Small intestine (tissue), 7 donors: ENCODE results near the gene HS3ST2. TPM values are rescaled to one million over a fixed set of nuclear protein-coding genes. Genes with fewer than 3 reads are reported as not detected.

Source experiments
- DNase-seq, 2 donors: peaks; one replicate each; pipeline versions ENCODE4 v3.0.0 to v3.0.0-alpha.2; 2013
- FAIRE-seq: peaks from 2 replicates; lab custom pipeline; 2012; peaks lifted over from hg19 to GRCh38; lab: Jason Lieb, UNC
- H3K27ac ChIP-seq, 3 donors: one replicate each; pipeline ENCODE4 v1.5.1; 2013; ENCODE audit warnings: low read length in 2 of 3, mild to moderate bottlenecking in 2 of 3, control low read depth in 1 of 3, inconsistent platforms in 1 of 3, low read depth in 1 of 3, moderate library complexity in 1 of 3
- H3K27me3 ChIP-seq, 3 donors: one replicate each; pipeline ENCODE4 v1.6.1; 2013; ENCODE audit warnings: low read length in 3 of 3, inconsistent platforms in 1 of 3; ENCODE audit not compliant: control insufficient read depth in 3 of 3, insufficient read depth in 3 of 3
- H3K36me3 ChIP-seq, 3 donors: one replicate each; pipeline ENCODE4 v1.6.1; 2013; ENCODE audit warnings: low read length in 3 of 3, inconsistent platforms in 1 of 3, low read depth in 1 of 3, mild to moderate bottlenecking in 1 of 3, moderate library complexity in 1 of 3; ENCODE audit not compliant: control insufficient read depth in 3 of 3, insufficient read depth in 2 of 3
- H3K4me1 ChIP-seq, 3 donors: one replicate each; pipeline ENCODE4 v1.6.1; 2013; ENCODE audit warnings: low read length in 2 of 3, inconsistent platforms in 1 of 3, low read depth in 1 of 3, mild to moderate bottlenecking in 1 of 3, moderate library complexity in 1 of 3; ENCODE audit not compliant: control insufficient read depth in 3 of 3, insufficient read depth in 2 of 3
- H3K4me3 ChIP-seq, 3 donors: one replicate each; pipeline ENCODE4 v1.5.1; 2013; ENCODE audit warnings: low read length in 3 of 3, control low read depth in 1 of 3, inconsistent platforms in 1 of 3, low read depth in 1 of 3, mild to moderate bottlenecking in 1 of 3, moderate library complexity in 1 of 3
- H3K9me3 ChIP-seq, 2 donors: one replicate each; pipeline ENCODE4 v1.6.1; 2013; ENCODE audit warnings: low read depth in 1 of 2, low read length in 1 of 2; ENCODE audit not compliant: control insufficient read depth in 2 of 2, insufficient read depth in 1 of 2
- WGBS, 3 donors: extraction: QIAGEN DNeasy Blood & Tissue Kit; methylation state at CpG; one replicate each; pipeline ENCODE4 v1.1.7; 2013; 5-methylcytosine and 5-hydroxymethylcytosine counted together
- polyA plus RNA-seq, 4 donors: library from polyadenylated mRNA; stranded (reverse) in 3 of 4; unstranded in 1 of 4; fragments of 200-250 nt in 3 of 4; fragments of 120-200 nt in 1 of 4; gene quantifications; one replicate each; pipeline versions ENCODE4 v1.2.1 to v1.2.3, GENCODE V29; 2013
- donor health status: healthy with polysubstance abuse.
- donor health status: control.
- donor health status: control.
- donor health status: Bipolar disorder and iron deficiency.
- donor health status: healthy.

The HS3ST2 gene
- polyA plus RNA-seq, 4 donors, result 0.28 TPM; not detected in 3

GRCh38 chr16:22871861-22872260, 57.9 kb downstream of the HS3ST2 start:
- peaks cover 0 to 5% (median 2%) of the 10 kb centered on the region in 3 donors for H3K27me3 ChIP-seq
- no peaks in the 10 kb centered on the region for H3K36me3 ChIP-seq
- no peak overlapping the region for H3K4me3 ChIP-seq
- H3K4me1 ChIP-seq, result no peaks in the 10 kb centered on the region
- FAIRE-seq, result no peak
- no peaks in the 10 kb centered on the region for H3K9me3 ChIP-seq
- 72 to 73% (median 72%) methylated on average over 4 of the region's 4 CpGs for WGBS, 3 donors
- no peak overlapping the region for H3K27ac ChIP-seq
- DNase-seq, result no peak

- Histone ChIP-seq H3K4me3 (no peak overlapping the region), H3K4me1 (no peaks in the 10 kb centered on the region), H3K9me3 (no peaks in the 10 kb centered on the region), H3K27ac (no peak overlapping the region), H3K27me3 (peaks cover 0 to 5% (median 0%) of the 10 kb centered on the region in 3 donors), H3K36me3 (no peaks in the 10 kb centered on the region)
- DNase-seq, result no peak
- 78 to 86% (median 84%) methylated on average over 4 of the region's 4 CpGs for WGBS, 3 donors
- no peak for FAIRE-seq
Observed at GRCh38 chr16:22874394-22874793, 60.4 kb downstream of the HS3ST2 start.

- peaks cover 0 to 7% (median 0%) of the 10 kb centered on the region in 3 donors for H3K27me3 ChIP-seq
- no peaks in the 10 kb centered on the region for H3K36me3 ChIP-seq
- DNase-seq, result no peak
- H3K9me3 ChIP-seq, result no peaks in the 10 kb centered on the region
- FAIRE-seq, result no peak
- 64 to 79% (median 68%) methylated on average over 6 of the region's 6 CpGs for WGBS, 3 donors
- H3K4me3 ChIP-seq, result no peak overlapping the region
- no peaks in the 10 kb centered on the region for H3K4me1 ChIP-seq
- H3K27ac ChIP-seq, result no peak overlapping the region
Observed at GRCh38 chr16:22878955-22879354, 65.0 kb downstream of the HS3ST2 start.

GRCh38 chr16:22879466-22879865, 65.5 kb downstream of the HS3ST2 start:
- Histone ChIP-seq H3K36me3 (no peaks in the 10 kb centered on the region), H3K27me3 (peaks cover 0 to 6% (median 0%) of the 10 kb centered on the region in 3 donors), H3K4me1 (no peaks in the 10 kb centered on the region), H3K4me3 (no peak overlapping the region), H3K27ac (no peak overlapping the region), H3K9me3 (no peaks in the 10 kb centered on the region)
- 50 to 65% (median 55%) methylated on average over 6 of the region's 6 CpGs for WGBS, 3 donors
- DNase-seq, result no peak
- FAIRE-seq, result no peak

- no peaks in the 10 kb centered on the region for H3K9me3 ChIP-seq
- H3K4me3 ChIP-seq, result no peak overlapping the region
- H3K4me1 ChIP-seq, result no peaks in the 10 kb centered on the region
- H3K36me3 ChIP-seq, result no peaks in the 10 kb centered on the region
- no peak overlapping the region for H3K27ac ChIP-seq
- H3K27me3 ChIP-seq, result peaks cover 0 to 5% (median 0%) of the 10 kb centered on the region in 3 donors
- no peak for FAIRE-seq
- no peak for DNase-seq
Observed at GRCh38 chr16:22882981-22883380, 69.0 kb downstream of the HS3ST2 start.

- Histone ChIP-seq H3K36me3 (no peaks in the 10 kb centered on the region), H3K9me3 (no peaks in the 10 kb centered on the region)
- no peak for DNase-seq
Observed at GRCh38 chr16:22885951-22886350, 72.0 kb downstream of the HS3ST2 start.

GRCh38 chr16:22886927-22887326, 73.0 kb downstream of the HS3ST2 start:
- no peak for FAIRE-seq
- no peak overlapping the region for H3K27ac ChIP-seq
- WGBS, 3 donors, result 61 to 82% (median 79%) methylated on average over 1 of the region's 1 CpG
- no peaks in the 10 kb centered on the region for H3K4me1 ChIP-seq
- DNase-seq, result no peak
- H3K36me3 ChIP-seq, result no peaks in the 10 kb centered on the region
- no peaks in the 10 kb centered on the region for H3K27me3 ChIP-seq
- H3K9me3 ChIP-seq, result no peaks in the 10 kb centered on the region
- H3K4me3 ChIP-seq, result no peak overlapping the region

More at GRCh38 chr16:22885951-22886350, 72.0 kb downstream of the HS3ST2 start:
- Histone ChIP-seq H3K4me3 (no peak overlapping the region), H3K27me3 (no peaks in the 10 kb centered on the region), H3K27ac (no peak overlapping the region), H3K4me1 (no peaks in the 10 kb centered on the region)
- no peak for FAIRE-seq
- WGBS, 3 donors, result 78 to 83% (median 82%) methylated on average over 3 of the region's 3 CpGs

GRCh38 chr16:22887445-22887844, 73.5 kb downstream of the HS3ST2 start:
- FAIRE-seq (no peak), DNase-seq (no peak)
- Histone ChIP-seq H3K27me3 (no peaks in the 10 kb centered on the region), H3K36me3 (no peaks in the 10 kb centered on the region), H3K9me3 (no peaks in the 10 kb centered on the region), H3K4me1 (no peaks in the 10 kb centered on the region), H3K27ac (no peak overlapping the region), H3K4me3 (no peak overlapping the region)
- 61 to 70% (median 64%) methylated on average over 6 of the region's 6 CpGs for WGBS, 3 donors

- Histone ChIP-seq H3K9me3 (no peaks in the 10 kb centered on the region), H3K36me3 (no peaks in the 10 kb centered on the region), H3K4me3 (no peak overlapping the region), H3K27ac (no peak overlapping the region), H3K4me1 (no peaks in the 10 kb centered on the region), H3K27me3 (no peaks in the 10 kb centered on the region)
- FAIRE-seq (no peak), DNase-seq (no peak)
- WGBS, 3 donors, result 33 to 51% (median 49%) methylated on average over 4 of the region's 4 CpGs
Observed at GRCh38 chr16:22888791-22889190, 74.8 kb downstream of the HS3ST2 start.
